Activated naive CD4-positive, alpha-beta T cell treated with Interleukin-2 at 50 U/mL for 16 hours (primary cell): Measurements from ENCODE around the gene RALGAPA2.

Source experiments
- DNase-seq: peaks from one replicate; pipeline ENCODE4 v3.0.0-alpha.2; 2020

Gene RALGAPA2

GRCh38 chr20:20712474-20713243 lies at the start of gene RALGAPA2:
Gene RALGAPA2 (minus strand): TSS chr20:20712644. CDS start chr20:20712480, 164 bp downstream.
- peak; percentile 95 for DNase-seq

GRCh38 chr20:20761301-20761700 lies 48.9 kb upstream of the RALGAPA2 start:
- DNase-seq: no peak

- DNase-seq: no peak
Observed at GRCh38 chr20:20759132-20759531, 46.7 kb upstream of the RALGAPA2 start.

- no peak for DNase-seq
Observed at GRCh38 chr20:20755674-20756319, 43.4 kb upstream of the RALGAPA2 start.

- no peak for DNase-seq
Observed at GRCh38 chr20:20755231-20755630, 42.8 kb upstream of the RALGAPA2 start.

- no peak for DNase-seq
Observed at GRCh38 chr20:20754714-20755113, 42.3 kb upstream of the RALGAPA2 start.

- DNase-seq: no peak
Observed at GRCh38 chr20:20752712-20753111, 40.3 kb upstream of the RALGAPA2 start.

GRCh38 chr20:20747298-20747697 lies 34.9 kb upstream of the RALGAPA2 start:
- no peak for DNase-seq

- DNase-seq: no peak
Observed at GRCh38 chr20:20744170-20744725, 31.8 kb upstream of the RALGAPA2 start.

GRCh38 chr20:20743511-20744169 lies 31.2 kb upstream of the RALGAPA2 start:
- DNase-seq: no peak

- DNase-seq: no peak
Observed at GRCh38 chr20:20741087-20742045, 28.9 kb upstream of the RALGAPA2 start.

GRCh38 chr20:20740541-20740940 lies 28.1 kb upstream of the RALGAPA2 start:
- DNase-seq: no peak

- no peak for DNase-seq
Observed at GRCh38 chr20:20737158-20737557, 24.7 kb upstream of the RALGAPA2 start.

- no peak for DNase-seq
Observed at GRCh38 chr20:20736303-20736702, 23.9 kb upstream of the RALGAPA2 start.

- DNase-seq: no peak
Observed at GRCh38 chr20:20734475-20734948, 22.1 kb upstream of the RALGAPA2 start.

GRCh38 chr20:20733943-20734342 lies 21.5 kb upstream of the RALGAPA2 start:
- no peak for DNase-seq

GRCh38 chr20:20732641-20733040 lies 20.2 kb upstream of the RALGAPA2 start:
- DNase-seq: no peak

- no peak for DNase-seq
Observed at GRCh38 chr20:20731945-20732296, 19.5 kb upstream of the RALGAPA2 start.

- no peak for DNase-seq
Observed at GRCh38 chr20:20731000-20731944, 18.8 kb upstream of the RALGAPA2 start.

- no peak for DNase-seq
Observed at GRCh38 chr20:20729563-20729962, 17.1 kb upstream of the RALGAPA2 start.

- no peak for DNase-seq
Observed at GRCh38 chr20:20721489-20721888, 9.0 kb upstream of the RALGAPA2 start.
